Colon (tissue), 2 donors: ENCODE measurements around the gene SAMD9.
"Not testable (repeated sequence)": the region's sequence is repeated elsewhere in the genome, so short reads cannot be mapped to it uniquely, and the experiment has no call there.

ENCODE experiments used
- FAIRE-seq: peaks from 2 replicates; lab custom pipeline; 2012; peaks lifted over from hg19 to GRCh38; lab: Jason Lieb, UNC
- donor health status: control.
- donor health status: control.

SAMD9 gene

GRCh38 chr7:93120592-93121549 lies 3.1 kb upstream of the SAMD9 start:
- no peak for FAIRE-seq

DNA sequence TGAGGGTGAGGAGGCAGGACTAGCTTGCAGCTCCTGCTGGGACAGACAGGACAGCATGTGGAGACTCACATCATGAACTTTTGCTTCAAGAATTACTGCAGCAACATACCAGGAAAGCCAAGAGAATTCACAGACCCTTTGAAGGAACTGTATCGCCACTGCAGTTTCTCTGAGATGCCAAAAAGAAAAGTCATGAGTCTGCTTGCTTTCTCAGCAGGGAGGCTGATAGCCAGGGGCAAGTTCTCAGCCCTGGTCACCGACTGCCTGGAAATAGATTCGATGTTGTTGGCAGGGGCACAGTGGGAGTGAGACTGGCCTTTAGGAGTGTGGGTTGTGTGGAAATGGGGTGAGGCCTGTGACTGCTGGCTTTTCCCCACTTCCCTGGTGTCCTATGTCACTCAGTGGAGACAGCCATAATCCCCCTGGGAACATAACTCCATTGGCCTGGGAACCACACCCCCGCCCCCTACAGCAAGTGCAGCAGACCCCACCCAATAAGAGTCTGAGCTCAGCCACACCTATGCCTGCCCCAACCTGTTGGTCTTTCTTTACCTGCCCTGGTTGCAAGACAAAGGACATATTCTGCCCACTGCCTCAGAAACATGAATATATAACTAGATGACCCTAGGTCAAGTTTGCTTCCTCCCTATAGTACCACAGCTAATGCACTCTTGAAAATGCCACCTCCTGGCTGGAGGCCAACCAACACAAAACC lies 1.6 kb upstream of the SAMD9 start:
- no peak for FAIRE-seq

GRCh38 chr7:93117327-93117726 lies 452 bp downstream of the SAMD9 start:
- FAIRE-seq: no peak

DNA sequence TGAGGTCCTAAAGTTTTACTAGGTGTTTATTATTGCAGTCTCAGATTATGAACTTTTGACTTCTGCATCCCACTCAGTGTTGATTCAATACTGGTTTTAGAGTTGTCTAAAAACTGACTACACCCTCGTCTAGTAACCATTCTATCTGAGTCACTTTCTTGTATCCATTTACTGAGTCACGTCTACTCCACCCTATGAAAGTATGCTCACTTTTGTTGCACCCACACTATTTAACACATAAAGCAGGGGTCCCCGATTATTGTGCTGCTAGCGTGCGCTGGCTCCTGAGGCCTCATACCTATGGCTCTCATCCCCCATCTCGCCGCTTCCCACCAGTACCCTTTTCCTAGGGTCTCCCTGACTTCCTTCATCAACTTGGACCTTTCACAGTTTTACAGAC lies 2.0 kb downstream of the SAMD9 start:
- no peak for FAIRE-seq

- no peak for FAIRE-seq
These were observed 9.8 kb downstream of the SAMD9 start for GRCh38 chr7:93108003-93108402.

GRCh38 chr7:93097388-93097787 lies 20.4 kb downstream of the SAMD9 start:
- FAIRE-seq: no peak

DNA sequence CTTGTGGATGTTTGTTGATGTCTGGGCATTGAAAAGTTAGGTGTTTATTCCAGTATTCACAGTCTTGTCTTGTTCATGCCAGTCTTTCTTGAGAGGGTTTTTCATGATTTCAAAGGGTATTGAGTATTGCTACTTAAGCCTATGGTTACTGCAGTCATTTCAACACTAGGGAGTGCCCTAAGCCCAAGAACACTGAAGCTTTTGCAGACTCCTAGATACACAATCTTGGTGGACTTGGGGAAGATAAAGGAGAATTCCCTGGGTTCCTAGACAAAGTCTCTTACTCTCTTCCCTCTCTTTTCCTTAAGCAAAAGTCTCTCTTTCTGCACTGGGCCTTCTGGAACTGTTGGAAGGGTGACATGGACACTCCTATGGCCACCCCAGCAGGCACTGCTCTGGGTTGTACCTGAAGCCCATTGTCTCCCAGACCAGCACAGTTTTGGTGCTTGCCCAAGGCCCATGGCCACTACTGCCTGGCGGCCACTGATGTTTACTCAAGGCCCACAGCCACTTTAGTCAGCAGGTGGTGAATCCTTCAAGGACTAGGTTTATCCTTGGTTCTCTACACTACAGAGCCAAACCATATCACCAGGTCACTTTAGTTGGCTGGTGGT lies 24.9 kb downstream of the SAMD9 start:
- no peak for FAIRE-seq

GRCh38 chr7:93073357-93073756 lies 44.4 kb downstream of the SAMD9 start:
- not testable (repeated sequence) for FAIRE-seq

- FAIRE-seq: no peak
These were observed 55.2 kb downstream of the SAMD9 start for GRCh38 chr7:93062599-93062998.

DNA sequence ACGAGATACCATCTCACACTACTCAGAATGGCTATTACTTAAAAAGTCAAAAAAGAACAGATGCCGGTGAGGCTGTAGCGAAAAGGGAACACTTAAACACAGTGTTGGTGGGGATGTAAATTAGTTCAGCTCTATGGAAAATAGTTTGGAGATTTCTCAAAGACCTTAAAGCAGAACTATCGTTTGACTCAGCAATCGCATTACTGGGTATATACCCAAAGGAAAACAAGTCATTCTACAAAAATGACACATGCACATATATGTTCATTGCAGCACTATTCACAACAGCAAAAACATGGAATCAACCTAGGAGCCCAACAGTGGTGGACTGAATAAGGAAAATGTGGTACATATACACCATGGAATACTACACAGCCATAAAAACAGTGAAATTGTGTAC lies 56.9 kb downstream of the SAMD9 start:
- no peak for FAIRE-seq

DNA sequence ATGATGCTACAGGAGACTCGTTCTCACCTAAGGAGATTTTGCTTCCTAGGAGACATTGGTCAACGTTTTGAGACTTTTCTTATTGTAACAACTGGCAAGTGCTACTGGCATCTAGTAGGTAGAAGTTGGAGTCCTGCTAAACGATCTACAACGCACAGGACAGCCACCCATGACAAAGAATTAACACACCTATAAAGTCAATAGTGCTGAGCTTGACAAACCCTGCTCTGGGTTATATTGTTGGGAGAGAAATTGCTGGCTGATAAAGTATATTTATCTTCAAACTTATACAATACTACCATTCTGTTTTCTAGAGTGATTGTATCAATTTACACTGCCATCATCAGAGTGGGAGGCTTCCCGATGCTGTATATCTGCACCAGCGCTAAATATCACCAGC lies 57.8 kb downstream of the SAMD9 start:
- FAIRE-seq: no peak

GRCh38 chr7:93056621-93057020 lies 61.2 kb downstream of the SAMD9 start:
- FAIRE-seq: not testable (repeated sequence)

DNA sequence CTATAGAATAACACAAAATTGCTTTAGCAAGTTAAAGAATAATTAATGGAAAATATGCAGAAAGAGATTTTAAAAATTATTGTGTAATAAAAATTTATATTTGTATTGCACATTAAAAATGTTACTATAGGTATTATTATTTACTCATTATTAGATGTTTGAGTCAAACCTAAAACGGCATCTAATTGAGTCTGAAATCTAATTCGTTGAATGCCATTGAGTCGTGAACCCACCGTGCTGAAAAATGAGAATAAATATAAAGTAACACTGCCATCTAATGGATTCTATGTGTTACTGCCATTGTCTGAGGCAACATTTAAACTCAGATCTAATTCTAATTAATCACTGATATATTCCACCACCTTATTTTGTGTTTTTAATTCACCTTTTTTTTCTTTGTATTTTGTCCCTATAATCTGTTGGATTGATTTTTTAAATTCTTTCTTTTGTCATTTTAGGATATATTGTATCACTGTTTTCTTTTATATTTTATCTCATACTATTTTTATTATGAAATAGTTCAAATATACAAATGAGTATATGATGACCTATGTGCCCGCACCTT lies 62.2 kb downstream of the SAMD9 start:
- peak; percentile 95 for FAIRE-seq

GRCh38 chr7:93054975-93055374 lies 62.8 kb downstream of the SAMD9 start:
- no peak for FAIRE-seq

DNA sequence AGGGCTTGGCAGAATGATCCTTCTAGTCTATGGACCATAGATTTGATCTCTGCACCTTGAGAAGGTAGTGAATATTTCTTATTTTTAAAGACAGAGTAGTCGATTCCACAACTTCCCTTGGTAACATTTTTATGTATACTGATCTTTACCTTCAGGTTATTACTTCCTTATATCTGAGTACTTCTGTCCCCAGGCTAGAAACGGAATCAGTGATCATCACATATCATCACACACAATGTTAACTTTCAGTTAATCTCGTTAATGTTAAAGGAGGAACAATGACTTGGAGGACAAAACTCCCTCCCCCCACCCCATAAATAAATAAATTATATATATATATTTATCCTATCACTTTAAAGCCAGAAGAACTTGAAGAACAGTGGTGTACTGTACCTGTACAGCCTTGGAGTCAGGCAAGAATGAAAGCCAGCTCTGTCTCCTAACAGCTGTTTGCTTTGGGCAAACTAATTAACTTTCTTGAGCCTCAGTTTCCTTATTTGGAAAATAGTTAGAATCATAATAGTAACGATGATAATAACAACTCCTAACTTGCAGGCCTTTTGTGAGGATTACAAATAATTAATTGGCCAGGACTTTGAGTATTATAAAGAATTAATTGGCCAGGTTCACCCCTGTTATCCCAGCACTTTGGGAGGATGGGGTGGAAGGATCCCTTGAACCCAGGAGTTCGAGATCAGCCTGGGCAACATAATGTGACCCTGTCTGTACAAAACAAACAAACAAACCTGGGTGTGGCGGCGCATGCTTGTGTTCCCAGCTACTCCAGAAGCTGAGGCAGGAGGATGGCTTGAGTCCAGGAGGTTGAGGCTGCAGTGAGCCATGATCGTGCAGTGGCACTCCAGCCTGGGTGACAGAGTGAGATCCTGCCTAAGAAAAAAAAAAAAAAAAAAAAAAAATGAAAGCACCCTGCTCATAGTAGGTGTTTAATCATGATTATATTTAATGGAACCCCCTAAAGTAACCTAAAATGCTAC lies 63.5 kb downstream of the SAMD9 start:
- no peak for FAIRE-seq

GRCh38 chr7:93053209-93053948 lies 64.4 kb downstream of the SAMD9 start:
- no peak for FAIRE-seq

DNA sequence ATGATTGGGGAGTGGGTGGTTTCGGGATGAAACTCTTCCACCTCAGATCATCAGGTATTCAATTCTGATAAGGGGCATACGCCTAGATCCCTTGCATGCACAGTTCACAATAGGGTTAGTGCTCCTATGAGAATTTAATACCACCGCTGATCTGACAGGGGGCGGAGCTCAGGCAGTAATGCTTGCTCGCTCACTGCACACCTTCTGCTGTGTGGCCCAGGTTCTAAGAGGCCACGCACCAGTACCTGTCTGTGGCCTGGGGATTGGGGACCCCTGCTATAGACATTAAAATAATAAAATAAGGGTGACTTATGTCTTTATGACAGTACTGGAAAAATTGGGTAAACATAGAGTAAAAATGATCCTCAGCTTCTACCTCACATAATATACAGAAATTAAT lies 66.1 kb downstream of the SAMD9 start:
- FAIRE-seq: no peak
